ENCODE measurements around the gene CHTF18. TPM values are rescaled to one million over a fixed set of nuclear protein-coding genes. Genes with fewer than 3 reads are reported as not detected.
A peak's percentile ranks its signal among the peaks of the same experiment; 100 is the strongest.
"Not testable (repeated sequence)": the region's sequence is repeated elsewhere in the genome, so short reads cannot be mapped to it uniquely, and the experiment has no call there.

Gene CHTF18
- total RNA-seq, 1 donor from 2014 or later, result 56.8 TPM

DNA sequence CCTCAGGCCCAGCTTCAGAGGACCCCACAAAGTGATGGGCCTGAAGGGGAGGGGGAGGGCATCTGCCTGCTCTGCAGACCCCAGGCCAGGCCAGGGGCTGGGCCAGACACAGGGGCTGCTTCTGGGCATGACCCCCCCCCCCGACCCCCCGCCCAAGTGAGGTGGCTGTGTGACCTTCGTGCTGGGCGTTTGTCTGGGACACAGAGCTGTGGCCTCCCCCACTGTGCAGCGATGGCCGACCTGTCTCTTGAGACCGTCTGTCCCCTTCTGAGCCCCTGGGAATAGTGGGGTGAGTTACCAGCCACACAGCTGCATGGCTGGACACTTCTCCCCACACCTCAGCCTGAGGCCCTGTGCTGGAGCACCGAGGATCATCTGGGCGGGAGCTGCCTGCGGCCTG lies 47.0 kb downstream of the CHTF18 start:
- Mint-ChIP-seq H3K27me3 (ENCODE audit: unreplicated experiment) (peaks cover 10% of the 10 kb centered on the region), H3K36me3 (ENCODE audit: low read depth, unreplicated experiment) (peaks cover 11% of the 10 kb centered on the region), H3K4me1 (ENCODE audit: unreplicated experiment) (no peaks in the 10 kb centered on the region), H3K27ac (ENCODE audit: unreplicated experiment) (no peak overlapping the region), H3K4me3 (ENCODE audit: unreplicated experiment) (no peak overlapping the region), H3K9me3 (ENCODE audit: unreplicated experiment) (no peaks in the 10 kb centered on the region)
- DNase-seq (ENCODE audit: low spot score), result no peak
- TF ChIP-seq, protein P1, sequence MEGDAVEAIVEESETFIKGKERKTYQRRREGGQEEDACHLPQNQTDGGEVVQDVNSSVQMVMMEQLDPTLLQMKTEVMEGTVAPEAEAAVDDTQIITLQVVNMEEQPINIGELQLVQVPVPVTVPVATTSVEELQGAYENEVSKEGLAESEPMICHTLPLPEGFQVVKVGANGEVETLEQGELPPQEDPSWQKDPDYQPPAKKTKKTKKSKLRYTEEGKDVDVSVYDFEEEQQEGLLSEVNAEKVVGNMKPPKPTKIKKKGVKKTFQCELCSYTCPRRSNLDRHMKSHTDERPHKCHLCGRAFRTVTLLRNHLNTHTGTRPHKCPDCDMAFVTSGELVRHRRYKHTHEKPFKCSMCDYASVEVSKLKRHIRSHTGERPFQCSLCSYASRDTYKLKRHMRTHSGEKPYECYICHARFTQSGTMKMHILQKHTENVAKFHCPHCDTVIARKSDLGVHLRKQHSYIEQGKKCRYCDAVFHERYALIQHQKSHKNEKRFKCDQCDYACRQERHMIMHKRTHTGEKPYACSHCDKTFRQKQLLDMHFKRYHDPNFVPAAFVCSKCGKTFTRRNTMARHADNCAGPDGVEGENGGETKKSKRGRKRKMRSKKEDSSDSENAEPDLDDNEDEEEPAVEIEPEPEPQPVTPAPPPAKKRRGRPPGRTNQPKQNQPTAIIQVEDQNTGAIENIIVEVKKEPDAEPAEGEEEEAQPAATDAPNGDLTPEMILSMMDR (IDR thresholded peaks at IDR 0.05; ENCODE audit: unreplicated experiment), result no peak

DNA sequence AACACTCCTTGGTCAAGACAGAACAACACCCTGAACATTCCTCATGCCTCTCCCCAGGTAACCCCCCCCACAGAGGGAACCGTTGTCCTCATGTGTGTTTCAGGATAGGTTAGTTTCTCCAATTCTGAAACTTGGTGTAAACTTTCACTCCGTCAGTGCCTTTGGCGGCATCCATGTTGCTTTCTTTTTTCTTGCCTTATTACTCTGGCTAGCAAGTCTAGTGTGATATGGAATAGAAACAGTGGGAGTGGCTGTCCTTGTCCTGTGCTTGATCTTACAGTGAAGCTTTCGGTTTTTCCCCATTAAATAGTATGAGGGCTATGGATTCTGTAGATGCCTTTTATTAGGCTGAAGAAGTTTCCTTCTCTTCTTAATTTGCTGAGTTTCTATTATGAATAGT lies 47.8 kb downstream of the CHTF18 start:
- peaks cover 10% of the 10 kb centered on the region for H3K27me3 Mint-ChIP-seq (ENCODE audit: unreplicated experiment)
- no peaks in the 10 kb centered on the region for H3K9me3 Mint-ChIP-seq (ENCODE audit: unreplicated experiment)
- peaks cover 11% of the 10 kb centered on the region for H3K36me3 Mint-ChIP-seq (ENCODE audit: low read depth, unreplicated experiment)
- TF ChIP-seq, protein P1 (IDR thresholded peaks at IDR 0.05; ENCODE audit: unreplicated experiment), result no peak
- H3K27ac Mint-ChIP-seq (ENCODE audit: unreplicated experiment), result no peak overlapping the region
- H3K4me1 Mint-ChIP-seq (ENCODE audit: unreplicated experiment), result no peaks in the 10 kb centered on the region
- no peak for DNase-seq (ENCODE audit: low spot score)
- no peak overlapping the region for H3K4me3 Mint-ChIP-seq (ENCODE audit: unreplicated experiment)

DNA sequence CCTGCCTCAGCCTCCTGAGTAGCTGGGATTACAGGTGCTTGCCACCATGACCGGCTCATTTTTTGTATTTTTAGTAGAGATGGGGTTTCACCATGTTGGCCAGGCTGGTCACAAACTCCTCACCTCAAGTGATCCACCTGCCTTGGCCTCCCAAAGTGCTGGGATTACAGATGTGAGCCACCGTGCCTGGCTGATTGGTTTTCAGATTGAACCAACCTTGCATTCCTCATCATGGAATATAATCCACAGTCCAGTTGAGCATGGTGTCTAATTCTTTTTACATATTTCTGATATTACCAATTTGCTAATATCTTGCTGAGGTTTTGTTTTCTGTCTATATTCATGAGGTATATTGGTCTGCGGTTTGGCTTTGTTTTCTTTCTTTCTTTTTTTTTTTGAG lies 48.4 kb downstream of the CHTF18 start:
- H3K4me3 Mint-ChIP-seq (ENCODE audit: unreplicated experiment); H3K9me3 Mint-ChIP-seq (ENCODE audit: unreplicated experiment); H3K27ac Mint-ChIP-seq (ENCODE audit: unreplicated experiment); H3K27me3 Mint-ChIP-seq (ENCODE audit: unreplicated experiment); DNase-seq (ENCODE audit: low spot score); H3K4me1 Mint-ChIP-seq (ENCODE audit: unreplicated experiment): not testable (repeated sequence)
- peaks cover 11% of the 10 kb centered on the region for H3K36me3 Mint-ChIP-seq (ENCODE audit: low read depth, unreplicated experiment)

DNA sequence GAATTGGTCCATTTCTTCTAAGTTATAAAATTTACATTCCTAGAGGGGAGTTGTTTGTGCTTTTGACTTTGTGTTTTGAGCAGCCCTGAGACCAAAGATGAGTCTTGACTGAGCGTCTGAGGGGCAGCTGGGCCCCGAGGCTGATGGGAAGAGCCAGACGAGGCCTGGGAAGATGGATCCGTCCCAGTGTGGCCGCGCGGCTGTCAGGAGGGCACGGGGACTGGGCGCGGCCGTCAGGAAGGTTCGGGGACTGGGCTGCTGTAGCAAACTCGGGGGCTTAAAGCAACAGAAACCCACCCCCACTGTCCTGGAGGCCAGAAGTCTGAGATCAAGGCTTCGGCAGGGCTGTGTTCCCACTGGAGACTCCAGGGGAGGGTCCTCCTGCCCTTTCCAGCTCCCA lies 50.3 kb downstream of the CHTF18 start:
- no peak for DNase-seq (ENCODE audit: low spot score)
- H3K9me3 Mint-ChIP-seq (ENCODE audit: unreplicated experiment), result no peaks in the 10 kb centered on the region

DNA sequence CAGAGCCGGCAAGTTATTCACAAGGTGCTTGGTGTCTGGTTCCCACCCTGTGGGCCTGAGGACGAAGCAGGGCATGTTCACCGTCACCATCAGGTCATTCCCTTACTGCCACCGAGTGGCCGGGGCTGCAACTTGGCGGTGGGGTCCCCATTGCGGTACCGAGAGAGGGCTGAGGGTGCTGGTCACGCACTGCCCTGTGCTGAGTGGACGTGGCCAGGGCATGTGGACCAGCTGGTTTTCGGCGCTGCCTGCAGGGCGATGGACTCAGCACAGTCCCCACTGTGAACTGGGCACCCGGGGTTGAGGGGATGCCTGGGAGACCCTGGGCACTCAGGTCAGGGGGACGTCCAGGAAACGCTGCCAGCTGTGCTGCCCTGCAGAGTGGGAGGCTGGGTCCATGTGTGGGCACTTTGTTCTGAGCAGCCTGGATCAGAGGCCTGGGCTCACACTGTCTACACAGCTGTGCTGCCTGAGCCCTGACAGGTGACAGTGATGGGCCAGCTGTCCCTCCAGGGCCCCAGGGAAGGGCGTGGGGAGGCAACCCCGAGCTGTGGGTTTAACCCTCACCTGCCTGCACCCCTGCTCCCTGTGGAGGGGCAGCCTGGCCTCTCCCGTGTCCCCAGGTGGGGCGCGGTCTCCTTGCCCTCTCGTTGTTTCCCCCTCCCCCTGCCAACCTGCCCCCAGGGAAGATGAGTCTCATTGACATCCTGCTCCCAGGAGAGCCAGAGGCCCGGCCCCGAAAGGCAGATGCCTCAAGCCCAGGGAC lies 51.4 kb downstream of the CHTF18 start:
- Mint-ChIP-seq H3K4me1 (ENCODE audit: unreplicated experiment) (no peaks in the 10 kb centered on the region), H3K9me3 (ENCODE audit: unreplicated experiment) (no peaks in the 10 kb centered on the region), H3K36me3 (ENCODE audit: low read depth, unreplicated experiment) (peaks cover 11% of the 10 kb centered on the region), H3K27me3 (ENCODE audit: unreplicated experiment) (peaks cover 5% of the 10 kb centered on the region), H3K4me3 (ENCODE audit: unreplicated experiment) (no peak overlapping the region), H3K27ac (ENCODE audit: unreplicated experiment) (no peak overlapping the region)
- DNase-seq (ENCODE audit: low spot score), result no peak
- TF ChIP-seq, protein P1 (IDR thresholded peaks at IDR 0.05; ENCODE audit: unreplicated experiment), result no peak

More for the DNA sequence above, 50.3 kb downstream of the CHTF18 start:
- TF ChIP-seq, protein P1 (IDR thresholded peaks at IDR 0.05; ENCODE audit: unreplicated experiment), result no peak
- Mint-ChIP-seq H3K36me3 (ENCODE audit: low read depth, unreplicated experiment) (peaks cover 11% of the 10 kb centered on the region), H3K27me3 (ENCODE audit: unreplicated experiment) (peaks cover 7% of the 10 kb centered on the region), H3K4me3 (ENCODE audit: unreplicated experiment) (peak overlapping the region; percentile 33), H3K27ac (ENCODE audit: unreplicated experiment) (no peak overlapping the region), H3K4me1 (ENCODE audit: unreplicated experiment) (no peaks in the 10 kb centered on the region)
